Measurements from ENCODE around the gene SHMT1.

Gene SHMT1

GRCh38 chr17:18363101-18364049, at the start of gene SHMT1 (continued):
- TF ChIP-seq ZBTB49 (tag by site-specific recombination; IDR thresholded peaks at IDR 0.05; ENCODE audit: low read depth) (no peak), ZNF670 (tag by site-specific recombination; IDR thresholded peaks at IDR 0.05; ENCODE audit: low read depth) (no peak), ZNF362 (tag by site-specific recombination; IDR thresholded peaks at IDR 0.05) (no peak), ZNF202 (tag by site-specific recombination; IDR thresholded peaks at IDR 0.05; ENCODE audit: borderline replicate concordance) (no peak), YY2 (tag by site-specific recombination; IDR thresholded peaks at IDR 0.05) (no peak), HOXA7 (CRISPR knock-in tag; IDR thresholded peaks at IDR 0.05; ENCODE audit: borderline replicate concordance) (no peak), SCRT2 (tag by site-specific recombination; IDR thresholded peaks at IDR 0.05) (no peak), ATF2 (tag by site-specific recombination; IDR thresholded peaks at IDR 0.05; ENCODE audit: low read depth) (no peak), BCL6B (tag by site-specific recombination; IDR thresholded peaks at IDR 0.05) (no peak), ZNF426 (tag by site-specific recombination; IDR thresholded peaks at IDR 0.05) (no peak), ZNF211 (tag by site-specific recombination; IDR thresholded peaks at IDR 0.05; ENCODE audit: low read depth) (no peak), ZNF658 (tag by site-specific recombination; IDR thresholded peaks at IDR 0.05) (no peak), ZNF10 (tag by site-specific recombination; IDR thresholded peaks at IDR 0.05) (peak; percentile 47; the same call in 1 of the 2 replicates), KLF17 (tag by site-specific recombination; IDR thresholded peaks at IDR 0.05) (0 out of 2 replicates have a peak, but pooled peaks have one; percentile 39), ZNF391 (tag by site-specific recombination; IDR thresholded peaks at IDR 0.05; ENCODE audit: borderline replicate concordance, low read depth) (0 out of 2 replicates have a peak, but pooled peaks have one; percentile 63), ZNF639 (tag by site-specific recombination; IDR thresholded peaks at IDR 0.05) (no peak), ZNF544 (tag by site-specific recombination; IDR thresholded peaks at IDR 0.05) (no peak), ZNF184 (tag by site-specific recombination; IDR thresholded peaks at IDR 0.05) (no peak), ZNF214 (tag by site-specific recombination; IDR thresholded peaks at IDR 0.05; ENCODE audit: borderline replicate concordance) (no peak), HOXC10 (CRISPR knock-in tag; IDR thresholded peaks at IDR 0.05) (no peak), ZNF274 (IDR thresholded peaks at IDR 0.05; ENCODE audit: low read length) (no peak), ZNF274 (tag by site-specific recombination; IDR thresholded peaks at IDR 0.05; ENCODE audit: borderline replicate concordance) (no peak), PRDM10 (tag by site-specific recombination; IDR thresholded peaks at IDR 0.05) (no peak), ZNF248 (tag by site-specific recombination; IDR thresholded peaks at IDR 0.05) (no peak), ZNF561 (tag by site-specific recombination; IDR thresholded peaks at IDR 0.05; ENCODE audit: borderline replicate concordance) (no peak), ZNF416 (tag by site-specific recombination; IDR thresholded peaks at IDR 0.05) (no peak)

Data from HEK293 (cell line).